ENCODE measurements around the gene UNKL. TPM values are rescaled to one million over a fixed set of nuclear protein-coding genes. Genes with fewer than 3 reads are reported as not detected.
A peak's percentile ranks its signal among the peaks of the same experiment; 100 is the strongest.

UNKL gene
- polyA plus RNA-seq, 1 experiment = 15.4 TPM

DNA sequence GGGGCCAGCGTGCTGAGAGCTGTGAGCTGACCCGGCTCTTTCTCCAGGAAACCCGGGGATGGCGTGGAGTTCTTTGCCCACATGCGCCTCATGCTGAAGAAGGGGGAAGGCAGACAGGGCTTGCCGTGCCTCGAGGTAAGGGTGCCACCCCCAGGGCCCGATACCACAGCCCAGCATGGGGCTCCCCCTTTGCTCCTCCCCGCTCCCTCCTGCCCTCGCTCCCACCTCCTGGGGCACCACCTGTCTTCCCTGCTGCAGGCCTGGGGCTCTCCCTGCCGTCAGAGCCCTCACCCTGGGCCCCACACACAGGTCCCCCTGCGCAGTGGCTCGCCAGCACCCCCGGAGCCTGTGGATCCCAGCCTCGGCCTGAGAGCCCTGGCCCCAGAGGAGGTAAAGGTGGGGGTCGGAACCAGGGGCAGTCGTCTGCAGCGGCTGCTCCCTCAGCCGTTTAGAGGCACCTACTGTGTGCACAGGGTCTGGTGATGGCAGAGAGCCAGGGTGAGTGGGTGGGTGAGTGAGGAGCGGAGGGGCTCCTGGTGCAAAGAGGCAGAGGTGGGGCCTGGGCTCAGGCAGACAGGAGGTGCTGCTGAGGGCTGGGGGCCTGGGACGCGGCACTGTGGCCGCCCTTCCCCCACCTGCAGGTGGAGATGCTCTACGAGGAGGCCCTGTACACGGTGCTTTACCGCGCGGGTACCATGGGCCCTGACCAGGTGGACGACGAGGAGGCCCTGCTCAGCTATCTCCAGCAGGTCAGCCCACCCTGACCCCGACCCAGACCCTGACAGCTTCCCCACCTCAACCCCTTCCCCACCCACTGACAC is 75.4 kb downstream of the UNKL start:
- TF ChIP-seq, protein P1, sequence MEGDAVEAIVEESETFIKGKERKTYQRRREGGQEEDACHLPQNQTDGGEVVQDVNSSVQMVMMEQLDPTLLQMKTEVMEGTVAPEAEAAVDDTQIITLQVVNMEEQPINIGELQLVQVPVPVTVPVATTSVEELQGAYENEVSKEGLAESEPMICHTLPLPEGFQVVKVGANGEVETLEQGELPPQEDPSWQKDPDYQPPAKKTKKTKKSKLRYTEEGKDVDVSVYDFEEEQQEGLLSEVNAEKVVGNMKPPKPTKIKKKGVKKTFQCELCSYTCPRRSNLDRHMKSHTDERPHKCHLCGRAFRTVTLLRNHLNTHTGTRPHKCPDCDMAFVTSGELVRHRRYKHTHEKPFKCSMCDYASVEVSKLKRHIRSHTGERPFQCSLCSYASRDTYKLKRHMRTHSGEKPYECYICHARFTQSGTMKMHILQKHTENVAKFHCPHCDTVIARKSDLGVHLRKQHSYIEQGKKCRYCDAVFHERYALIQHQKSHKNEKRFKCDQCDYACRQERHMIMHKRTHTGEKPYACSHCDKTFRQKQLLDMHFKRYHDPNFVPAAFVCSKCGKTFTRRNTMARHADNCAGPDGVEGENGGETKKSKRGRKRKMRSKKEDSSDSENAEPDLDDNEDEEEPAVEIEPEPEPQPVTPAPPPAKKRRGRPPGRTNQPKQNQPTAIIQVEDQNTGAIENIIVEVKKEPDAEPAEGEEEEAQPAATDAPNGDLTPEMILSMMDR (IDR thresholded peaks at IDR 0.05; ENCODE audit: insufficient read depth, low read depth, low read length) = no peak
- no peak for DNase-seq (ENCODE audit: low read depth)
- H3K4me3 ChIP-seq (ENCODE audit: low read depth, low read length) = no peak overlapping the region
- peaks cover 13% of the 10 kb centered on the region for H3K27me3 ChIP-seq (ENCODE audit: control insufficient read depth, insufficient read depth, low read length)
- no peaks in the 10 kb centered on the region for H3K36me3 ChIP-seq (ENCODE audit: control insufficient read depth, insufficient read depth, low read length)
- ChIA-PET CTCF (no interaction called here), POLR2A (no interaction called here)

DNA sequence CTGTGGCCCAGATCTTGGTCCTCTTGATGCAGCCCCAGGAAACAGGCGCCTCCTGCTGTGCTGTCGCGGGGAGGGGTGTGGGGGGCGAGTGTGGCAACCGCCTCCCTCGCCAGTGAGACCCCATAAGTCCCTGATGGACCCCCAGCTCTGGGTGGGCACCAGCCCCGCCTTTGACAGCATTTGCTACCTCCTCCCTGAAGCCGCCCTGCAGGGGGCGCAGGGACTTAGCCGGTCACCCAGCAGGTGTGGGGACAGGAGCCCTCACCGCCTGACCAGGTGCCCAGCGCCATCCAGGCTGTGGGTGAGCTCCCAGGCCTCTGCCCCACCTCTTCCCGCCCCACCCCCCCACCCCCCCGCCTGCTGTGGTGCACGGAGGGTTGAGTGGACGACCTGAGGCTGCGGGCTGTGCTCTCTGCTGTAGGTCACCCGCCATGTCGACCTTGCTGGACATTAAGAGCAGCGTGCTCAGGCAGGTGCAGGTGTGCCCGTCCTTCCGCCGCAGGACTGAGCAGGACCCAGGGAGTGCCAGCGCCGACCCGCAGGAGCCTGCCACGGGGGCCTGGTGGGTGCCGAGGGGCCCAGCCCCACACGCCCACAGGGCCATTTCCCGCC is 76.3 kb downstream of the UNKL start:
- H3K4me3 ChIP-seq (ENCODE audit: low read depth, low read length) = no peak overlapping the region
- H3K27me3 ChIP-seq (ENCODE audit: control insufficient read depth, insufficient read depth, low read length) = peaks cover 16% of the 10 kb centered on the region
- ChIA-PET CTCF (interaction anchor here (1.1 to 1.2 kb wide), 2 partner anchors 12 to 41 kb away, joined by 3 read pairs; no protein-coding TSS in a partner anchor), POLR2A (no interaction called here)
- TF ChIP-seq, protein P1 (IDR thresholded peaks at IDR 0.05; ENCODE audit: insufficient read depth, low read depth, low read length) = peak; percentile 46
- no peaks in the 10 kb centered on the region for H3K36me3 ChIP-seq (ENCODE audit: control insufficient read depth, insufficient read depth, low read length)
- no peak for DNase-seq (ENCODE audit: low read depth)

DNA sequence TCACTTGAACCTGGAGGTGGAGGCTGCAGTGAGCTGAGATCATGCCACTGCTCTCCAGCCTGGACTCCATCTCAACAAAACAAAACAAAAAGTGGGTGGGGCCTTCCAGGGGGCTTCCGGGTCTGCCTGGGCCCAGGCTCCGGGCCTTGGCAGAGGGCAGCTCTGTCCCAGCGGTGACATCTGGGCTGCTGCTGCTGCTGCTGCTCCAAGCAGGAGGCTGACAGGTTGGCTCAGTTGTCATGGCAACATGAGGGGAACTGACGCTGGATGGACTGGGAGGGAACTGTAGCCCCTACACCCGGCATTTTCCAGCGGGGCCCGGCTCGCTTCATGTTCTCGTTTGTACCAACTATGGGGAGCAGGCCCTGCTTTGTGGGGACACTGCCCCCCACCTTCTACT is 77.0 kb downstream of the UNKL start:
- POLR2A ChIA-PET = no interaction called here
- H3K27me3 ChIP-seq (ENCODE audit: control insufficient read depth, insufficient read depth, low read length) = peaks cover 22% of the 10 kb centered on the region
- TF ChIP-seq, protein P1 (IDR thresholded peaks at IDR 0.05; ENCODE audit: insufficient read depth, low read depth, low read length) = no peak

DNA sequence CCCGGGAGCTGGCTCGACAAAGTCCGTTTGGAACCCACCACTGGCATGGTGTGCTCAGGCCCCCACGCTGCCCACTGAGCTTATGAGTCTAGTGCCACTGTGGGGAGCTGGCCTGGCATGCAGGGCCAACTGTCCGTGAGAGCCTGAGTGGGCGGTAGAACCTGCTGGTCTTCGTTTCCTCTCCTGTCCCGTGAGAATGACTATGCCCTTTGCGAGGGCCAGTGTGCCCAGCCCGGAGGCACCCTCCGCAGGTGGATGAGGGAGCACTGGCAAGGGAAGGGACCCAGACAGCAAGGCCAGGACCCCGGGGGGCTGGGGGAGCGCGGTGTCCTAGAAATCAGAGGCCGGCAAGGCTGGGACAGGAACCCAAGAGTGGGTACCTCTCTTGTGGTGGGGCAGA is 77.9 kb downstream of the UNKL start:
- no peak for DNase-seq (ENCODE audit: low read depth)
- no peaks in the 10 kb centered on the region for H3K36me3 ChIP-seq (ENCODE audit: control insufficient read depth, insufficient read depth, low read length)
- peaks cover 31% of the 10 kb centered on the region for H3K27me3 ChIP-seq (ENCODE audit: control insufficient read depth, insufficient read depth, low read length)
- CTCF ChIA-PET = no interaction called here
- no peak overlapping the region for H3K4me3 ChIP-seq (ENCODE audit: low read depth, low read length)
- POLR2A ChIA-PET = no interaction called here
- TF ChIP-seq, protein P1 (IDR thresholded peaks at IDR 0.05; ENCODE audit: insufficient read depth, low read depth, low read length) = no peak

More for the DNA sequence above, 77.0 kb downstream of the UNKL start:
- no peak overlapping the region for H3K4me3 ChIP-seq (ENCODE audit: low read depth, low read length)
- H3K36me3 ChIP-seq (ENCODE audit: control insufficient read depth, insufficient read depth, low read length) = no peaks in the 10 kb centered on the region
- CTCF ChIA-PET = interaction anchor here (1.1 to 1.2 kb wide), 2 partner anchors 13 to 42 kb away, joined by 3 read pairs; no protein-coding TSS in a partner anchor
- no peak for DNase-seq (ENCODE audit: low read depth)

DNA sequence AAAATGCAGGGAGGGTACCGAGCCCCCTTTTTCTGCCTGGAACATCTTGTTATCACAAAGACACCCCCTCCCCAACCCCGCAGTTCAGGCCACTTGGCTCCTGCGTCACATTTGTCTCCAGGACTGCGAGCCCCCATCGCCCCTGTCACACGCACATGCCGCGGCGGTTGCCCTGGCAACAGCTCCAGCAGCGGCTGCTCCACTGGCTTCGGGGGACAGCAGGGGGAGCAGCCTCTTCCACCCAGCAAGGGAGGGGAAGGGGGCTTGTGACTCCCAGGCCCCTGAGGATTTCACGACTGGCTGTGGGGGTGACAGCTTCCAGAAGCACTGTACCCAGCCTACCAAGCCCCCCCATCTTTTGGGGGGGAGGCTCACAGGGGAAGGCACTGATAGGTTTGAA is 78.5 kb downstream of the UNKL start:
- TF ChIP-seq, protein P1 (IDR thresholded peaks at IDR 0.05; ENCODE audit: insufficient read depth, low read depth, low read length) = 0 out of 2 replicates have a peak, but pooled peaks have one; percentile 6
- ChIA-PET CTCF (interaction anchor here (1.1 kb wide), 1 partner anchor 35 kb away, joined by 3 read pairs; no protein-coding TSS in a partner anchor), POLR2A (no interaction called here)
- Histone ChIP-seq H3K36me3 (ENCODE audit: control insufficient read depth, insufficient read depth, low read length) (no peaks in the 10 kb centered on the region), H3K4me3 (ENCODE audit: low read depth, low read length) (no peak overlapping the region), H3K27me3 (ENCODE audit: control insufficient read depth, insufficient read depth, low read length) (peaks cover 31% of the 10 kb centered on the region)
- DNase-seq (ENCODE audit: low read depth) = no peak
